ENCODE measurements around the gene KLK6.

GRCh38 chr19:50911206-50912101 lies 57.9 kb downstream of the KLK6 start, which contains the start of gene KLK4:
- TF ChIP-seq CTCF (IDR thresholded peaks at IDR 0.05; ENCODE audit: poor library complexity) (no peak), EZH2phosphoT487 (IDR thresholded peaks at IDR 0.05; ENCODE audit: low read depth, severe bottlenecking, unreplicated experiment) (no peak), EZH2 (IDR thresholded peaks at IDR 0.05; ENCODE audit: borderline replicate concordance) (no peak)

All from hepatocyte (in vitro differentiated cells).